ENCODE data around the gene KTN1. TPM values are rescaled to one million over a fixed set of nuclear protein-coding genes. Genes with fewer than 3 reads are reported as not detected.

KTN1 gene
- total RNA-seq, 4 donors from 2014 or later = 81.2 to 193 (median 106) TPM

GRCh38 chr14:55546212-55546874 is 33.7 kb upstream of the KTN1 start:
- no peak overlapping the region for H3K27ac ChIP-seq
- no peaks in the 10 kb centered on the region for H3K36me3 ChIP-seq
- no peak overlapping the region for H3K4me3 ChIP-seq
- DNase-seq = no peak
- no peaks in the 10 kb centered on the region for H3K4me1 ChIP-seq
- TF ChIP-seq CTCF (IDR thresholded peaks at IDR 0.05) (no peak), POLR2A (IDR thresholded peaks at IDR 0.05) (no peak)
- H3K27me3 ChIP-seq = no peaks in the 10 kb centered on the region
- H3K9me3 ChIP-seq = no peaks in the 10 kb centered on the region

- Histone ChIP-seq H3K4me1 (no peaks in the 10 kb centered on the region), H3K36me3 (no peaks in the 10 kb centered on the region), H3K9me3 (no peaks in the 10 kb centered on the region), H3K27ac (no peak overlapping the region), H3K27me3 (no peaks in the 10 kb centered on the region), H3K4me3 (no peak overlapping the region)
- TF ChIP-seq CTCF (IDR thresholded peaks at IDR 0.05) (no peak), POLR2A (IDR thresholded peaks at IDR 0.05) (no peak)
- DNase-seq = no peak
These were observed 32.2 kb upstream of the KTN1 start for GRCh38 chr14:55547650-55548315.

- Histone ChIP-seq H3K27ac (no peak overlapping the region), H3K4me3 (no peak overlapping the region), H3K9me3 (no peaks in the 10 kb centered on the region), H3K27me3 (no peaks in the 10 kb centered on the region), H3K4me1 (no peaks in the 10 kb centered on the region), H3K36me3 (no peaks in the 10 kb centered on the region)
- no peak for DNase-seq
- no peak for TF ChIP-seq POLR2A (IDR thresholded peaks at IDR 0.05)
- no peak for TF ChIP-seq CTCF (IDR thresholded peaks at IDR 0.05)
These were observed 26.2 kb upstream of the KTN1 start for GRCh38 chr14:55553791-55554190.

- no peaks in the 10 kb centered on the region for H3K9me3 ChIP-seq
- H3K27ac ChIP-seq = no peak overlapping the region
- no peaks in the 10 kb centered on the region for H3K27me3 ChIP-seq
- no peaks in the 10 kb centered on the region for H3K4me1 ChIP-seq
- no peak for TF ChIP-seq CTCF (IDR thresholded peaks at IDR 0.05)
- TF ChIP-seq POLR2A (IDR thresholded peaks at IDR 0.05) = no peak
- H3K4me3 ChIP-seq = no peak overlapping the region
- peak in 1 of 3 donors; percentile 49 for DNase-seq
- H3K36me3 ChIP-seq = no peaks in the 10 kb centered on the region
These were observed 22.9 kb upstream of the KTN1 start for GRCh38 chr14:55556929-55557623.

GRCh38 chr14:55562135-55562534 is 17.9 kb upstream of the KTN1 start:
- DNase-seq = no peak
- H3K27me3 ChIP-seq = no peaks in the 10 kb centered on the region
- no peak overlapping the region for H3K4me3 ChIP-seq
- no peak for TF ChIP-seq POLR2A (IDR thresholded peaks at IDR 0.05)
- no peak for TF ChIP-seq CTCF (IDR thresholded peaks at IDR 0.05)
- H3K4me1 ChIP-seq = no peaks in the 10 kb centered on the region
- no peak overlapping the region for H3K27ac ChIP-seq
- H3K36me3 ChIP-seq = no peaks in the 10 kb centered on the region
- H3K9me3 ChIP-seq = no peaks in the 10 kb centered on the region
